T-helper 9 cell (primary cell): Measurements from ENCODE around the gene GPHN.
"Not testable (repeated sequence)": the region's sequence is repeated elsewhere in the genome, so short reads cannot be mapped to it uniquely, and the experiment has no call there.

Experiments
- DNase-seq: peaks from one replicate; pipeline ENCODE4 v3.0.0-alpha.2; 2020

Gene GPHN

DNA sequence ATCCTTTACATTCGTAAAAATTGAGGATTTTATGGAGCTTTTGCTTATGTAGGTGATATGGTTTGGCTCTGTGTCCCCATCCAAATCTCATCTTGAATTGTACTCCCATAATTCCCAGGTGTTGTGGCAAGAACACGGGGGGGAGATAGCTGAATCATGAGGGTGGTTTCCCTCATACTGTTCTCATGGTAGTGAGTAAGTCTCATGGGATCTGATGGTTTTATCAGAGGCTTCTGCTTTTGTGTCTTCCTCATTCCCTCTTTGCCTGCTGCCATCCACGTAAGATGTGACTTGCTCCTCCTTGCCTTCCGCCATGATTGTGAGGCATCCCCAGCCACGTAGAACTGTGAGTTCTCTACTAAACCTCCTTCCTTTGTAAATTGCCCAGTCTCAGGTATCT, 5.1 kb upstream of the GPHN start:
- DNase-seq, result not testable (repeated sequence)

DNA sequence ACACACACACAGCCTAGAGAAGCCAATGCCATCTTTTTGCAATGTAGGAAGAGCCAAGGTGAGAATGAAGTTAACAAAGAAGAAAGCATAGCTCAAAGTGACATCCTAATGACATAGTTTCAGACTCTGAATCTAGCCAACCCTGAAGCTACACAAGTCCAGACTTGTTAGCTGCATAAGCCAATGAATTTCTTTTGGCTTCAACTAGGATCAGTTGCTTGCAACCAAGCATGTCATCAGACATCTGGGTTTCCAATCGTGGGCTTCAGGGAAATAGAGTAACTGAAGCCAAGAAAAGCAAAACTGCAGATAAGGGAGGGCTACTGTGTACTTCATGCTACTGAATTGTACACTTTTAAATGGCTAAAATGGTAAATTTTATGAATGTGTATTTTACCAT, 4.4 kb upstream of the GPHN start:
- DNase-seq, result no peak

DNA sequence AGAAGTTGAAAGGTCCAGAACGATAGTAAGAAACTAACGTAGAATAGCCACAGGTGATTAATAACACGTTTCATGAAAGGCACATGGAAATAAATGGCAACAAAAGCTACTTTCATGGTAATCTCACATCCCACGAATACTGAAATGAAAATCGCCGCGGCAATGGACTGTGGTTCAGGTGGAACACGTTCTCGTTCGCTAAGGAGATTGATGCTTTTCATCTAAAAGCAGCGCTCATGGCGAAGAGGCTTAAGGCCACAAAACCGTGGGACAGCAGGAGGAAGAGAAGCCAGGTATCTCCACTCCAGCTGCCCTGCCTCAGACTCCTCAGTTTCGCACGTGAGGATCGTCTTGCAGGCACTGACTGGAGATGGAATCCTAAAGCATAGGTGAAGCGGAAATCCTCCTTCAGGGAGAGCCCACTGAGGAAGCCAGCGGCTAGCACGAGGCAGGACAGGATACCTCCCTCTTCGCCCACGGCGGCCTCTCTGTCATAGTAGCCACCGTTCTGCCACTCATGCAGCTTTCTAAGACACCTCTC, 696 bp upstream of the GPHN start:
- no peak for DNase-seq

DNA sequence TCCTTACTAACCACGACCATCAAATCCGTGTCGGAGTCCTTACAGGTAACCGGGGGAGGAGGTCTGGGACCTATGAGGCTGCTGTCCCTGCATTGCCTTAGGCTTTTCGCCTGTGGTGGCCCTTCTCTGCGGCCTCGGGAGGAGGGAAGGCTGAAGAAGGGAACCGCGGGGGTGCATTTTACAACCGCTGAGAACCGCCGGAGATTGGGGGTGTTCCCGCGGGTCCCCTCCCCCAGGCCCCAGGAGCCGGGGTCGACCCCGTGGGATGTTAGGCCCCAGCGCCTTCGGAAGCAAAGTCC, 549 bp downstream of the GPHN start:
- peak; percentile 4 for DNase-seq

GRCh38 chr14:66508846-66509621, 1.1 kb downstream of the GPHN start:
- DNase-seq, result peak; percentile 30

DNA sequence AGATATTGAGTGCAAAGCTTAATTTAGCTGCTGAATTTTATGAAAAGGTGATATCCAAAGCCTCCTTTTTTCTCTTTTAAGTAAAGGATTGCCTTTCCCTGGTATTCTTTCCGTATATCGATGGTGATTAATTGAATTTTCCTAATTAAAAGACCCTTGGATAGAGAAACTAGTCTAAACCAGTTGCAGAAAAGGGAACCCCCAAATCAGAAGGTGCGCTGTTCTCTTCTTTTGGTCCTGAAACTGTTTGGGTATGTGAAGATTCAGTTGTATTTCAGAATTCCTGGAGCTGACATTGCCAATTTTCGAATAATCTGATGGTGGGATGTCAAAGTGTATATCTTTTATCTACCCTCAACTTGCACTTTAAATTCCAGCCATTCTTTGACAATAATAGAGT, 1.9 kb downstream of the GPHN start:
- no peak for DNase-seq

DNA sequence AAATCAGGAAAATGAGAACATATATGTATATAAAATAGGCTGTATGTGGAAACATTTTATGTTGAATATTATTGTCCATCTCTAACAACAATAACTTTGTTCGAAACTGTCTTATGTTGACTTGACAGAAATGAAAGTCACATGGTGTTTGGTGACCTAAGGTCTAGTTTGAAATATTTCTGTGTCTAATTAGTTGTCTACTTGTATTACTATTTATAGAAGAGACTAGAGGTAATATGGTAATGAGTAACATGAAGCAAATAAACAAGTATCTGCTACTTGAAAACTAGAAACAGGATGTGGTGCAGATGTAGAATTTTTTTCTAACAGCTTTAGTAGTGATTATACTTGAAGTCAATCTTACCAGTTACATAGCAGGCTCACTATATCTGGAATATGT, 3.9 kb downstream of the GPHN start:
- no peak for DNase-seq

- no peak for DNase-seq
These were observed 6.3 kb downstream of the GPHN start for GRCh38 chr14:66514213-66514612.

DNA sequence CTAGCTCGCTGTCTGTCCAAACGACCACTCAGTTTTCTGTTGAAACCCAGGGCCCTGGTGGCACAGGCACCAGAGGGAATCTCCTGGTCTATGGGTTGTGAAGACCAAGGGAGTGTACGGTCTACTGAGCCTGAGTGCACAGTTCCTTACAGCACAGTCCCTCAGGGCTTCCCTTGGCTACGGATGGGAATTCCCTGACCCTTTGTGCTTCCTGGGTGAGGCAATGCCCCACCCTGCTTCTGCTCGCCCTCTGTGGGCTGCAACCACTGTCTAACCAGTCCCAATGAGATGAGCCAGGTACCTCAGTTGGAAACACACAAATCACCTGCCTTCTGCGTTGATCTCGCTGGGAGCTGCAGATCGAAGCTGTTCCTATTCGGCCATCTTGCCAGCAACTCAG, 22.6 kb downstream of the GPHN start:
- DNase-seq, result no peak

- no peak for DNase-seq
These were observed 31.1 kb downstream of the GPHN start for GRCh38 chr14:66539034-66539433.

GRCh38 chr14:66540038-66540437, 32.1 kb downstream of the GPHN start:
- no peak for DNase-seq

GRCh38 chr14:66541627-66542026, 33.7 kb downstream of the GPHN start:
- DNase-seq, result no peak

DNA sequence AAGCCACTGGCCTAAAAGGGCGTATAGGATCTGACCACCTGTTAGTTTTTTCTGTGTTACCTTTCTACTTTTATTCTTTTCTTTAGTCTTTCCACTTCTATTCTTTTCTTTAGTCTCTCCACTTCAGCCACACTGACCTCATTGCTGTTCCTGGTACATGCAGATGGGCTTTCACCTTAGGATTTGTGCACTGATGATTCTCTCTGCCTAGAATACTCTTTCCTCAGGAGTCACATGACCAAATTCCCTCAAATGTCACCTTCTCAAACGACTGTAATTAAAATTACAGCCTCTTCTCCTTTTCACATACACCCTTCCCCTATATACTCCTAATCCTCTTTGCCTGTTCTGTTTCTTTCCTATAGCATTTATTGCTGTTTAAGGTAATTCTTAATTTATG, 36.0 kb downstream of the GPHN start:
- DNase-seq, result no peak

DNA sequence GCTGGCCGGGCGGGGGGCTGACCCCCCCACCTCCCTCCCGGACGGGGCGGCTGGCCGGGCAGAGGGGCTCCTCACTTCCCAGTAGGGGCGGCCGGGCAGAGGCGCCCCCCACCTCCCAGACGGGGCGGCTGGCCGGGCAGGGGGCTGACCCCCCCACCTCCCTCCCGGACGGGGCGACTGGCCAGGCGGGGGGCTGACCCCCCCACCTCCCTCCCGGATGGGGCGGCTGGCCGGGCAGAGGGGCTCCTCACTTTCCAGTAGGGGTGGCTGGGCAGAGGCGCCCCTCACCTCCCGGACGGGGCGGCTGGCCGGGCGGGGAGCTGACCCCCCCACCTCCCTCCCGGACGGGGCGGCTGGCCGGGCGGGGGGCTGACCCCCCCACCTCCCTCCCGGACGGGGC, 37.2 kb downstream of the GPHN start:
- not testable (repeated sequence) for DNase-seq

DNA sequence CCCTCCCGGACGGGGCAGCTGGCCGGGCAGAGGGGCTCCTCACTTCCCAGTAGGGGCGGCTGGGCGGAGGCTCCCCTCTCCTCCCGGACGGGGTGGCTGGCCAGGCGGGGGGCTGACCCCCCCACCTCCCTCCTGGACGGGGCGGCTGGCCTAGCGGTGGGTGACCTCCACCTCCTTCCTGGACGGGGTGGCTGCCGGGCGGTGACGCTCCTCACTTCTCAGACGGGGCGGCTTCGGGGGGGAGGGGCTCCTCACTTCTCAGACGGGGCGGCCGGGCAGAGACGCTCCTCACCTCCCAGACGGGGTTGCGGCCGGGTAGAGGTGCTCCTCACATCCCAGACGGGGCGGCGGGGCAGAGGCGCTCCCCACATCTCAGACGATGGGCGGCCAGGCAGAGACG, 37.8 kb downstream of the GPHN start:
- DNase-seq, result not testable (repeated sequence)

GRCh38 chr14:66563731-66564130, 55.8 kb downstream of the GPHN start:
- DNase-seq, result no peak

DNA sequence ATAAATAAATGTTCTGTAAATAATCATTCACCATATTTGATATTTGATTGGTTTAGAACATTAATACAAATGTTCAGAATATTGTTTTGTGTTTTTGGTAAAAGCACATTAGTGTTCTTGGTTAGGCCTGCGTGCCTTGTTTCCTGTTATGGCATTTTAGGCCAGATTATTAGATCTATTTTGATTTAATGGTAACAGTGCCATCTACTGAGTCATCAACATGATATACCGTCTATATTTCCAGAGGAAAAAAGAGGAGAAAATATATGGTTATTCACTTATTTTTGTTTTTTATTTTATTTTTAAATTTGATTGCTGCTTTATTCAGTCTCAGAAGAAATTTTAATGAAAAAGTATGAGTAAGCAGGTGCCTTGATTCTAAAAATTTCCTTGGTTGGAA, 60.3 kb downstream of the GPHN start:
- DNase-seq, result no peak

- no peak for DNase-seq
These were observed 64.9 kb downstream of the GPHN start for GRCh38 chr14:66572826-66573225.

DNA sequence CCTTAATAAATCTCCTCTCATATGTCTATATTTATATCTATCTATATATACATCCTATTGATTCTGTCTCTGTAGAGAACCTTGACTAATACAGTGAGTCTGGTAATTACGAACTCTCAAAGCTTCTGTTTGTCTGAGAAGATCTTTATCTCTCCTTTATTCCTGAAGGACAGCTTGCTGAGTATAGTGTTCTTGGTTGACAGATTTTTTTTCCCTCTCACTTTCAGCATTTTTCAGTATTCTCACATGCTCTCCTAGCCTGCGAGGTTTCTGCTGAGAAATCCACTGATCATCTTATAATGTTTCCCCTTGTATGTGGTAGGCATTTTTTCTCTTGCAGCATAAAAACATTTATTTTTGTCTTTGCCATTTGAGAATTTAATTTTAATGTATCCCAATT, 67.1 kb downstream of the GPHN start:
- no peak for DNase-seq

DNA sequence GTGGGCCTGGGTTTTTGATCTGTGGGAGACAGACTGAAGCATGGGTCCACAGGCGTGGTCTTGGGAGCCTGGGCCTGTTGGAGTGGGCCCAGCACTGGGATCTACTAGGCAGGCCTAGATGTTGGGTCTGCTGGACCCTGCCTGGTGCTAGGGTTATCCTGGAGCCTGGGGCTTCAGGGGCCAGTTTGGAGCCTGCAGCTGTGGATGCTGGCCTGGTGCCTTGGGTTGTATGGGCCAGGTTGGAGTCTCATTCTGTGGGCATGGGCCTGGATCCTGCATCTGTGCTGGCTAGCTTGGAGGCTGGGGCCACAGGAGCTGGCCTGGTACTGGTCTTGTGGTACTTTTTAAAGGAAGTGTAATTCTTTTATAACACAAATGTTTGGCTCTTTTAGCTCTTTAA, 68.0 kb downstream of the GPHN start:
- no peak for DNase-seq

GRCh38 chr14:66587753-66588152, 79.8 kb downstream of the GPHN start:
- DNase-seq, result not testable (repeated sequence)

DNA sequence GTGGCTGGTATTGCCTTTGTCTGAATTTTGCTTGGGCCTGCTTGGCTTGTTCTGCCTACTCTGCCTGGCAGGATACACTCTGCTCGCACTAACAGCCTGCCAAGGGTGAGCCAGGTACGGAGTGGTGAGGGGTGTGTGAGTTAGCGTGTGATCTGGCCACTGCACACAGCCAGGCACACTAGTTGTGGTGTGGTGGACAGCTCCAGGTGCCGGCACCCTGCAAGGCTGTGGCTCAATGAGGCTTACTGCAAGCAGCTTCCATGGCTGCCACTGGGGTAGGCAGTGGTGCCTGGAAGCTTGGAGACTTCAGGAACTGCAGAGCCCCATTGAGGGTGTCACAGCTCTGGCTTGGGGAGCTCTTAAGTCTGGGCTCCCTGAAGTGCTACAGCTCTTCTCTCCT, 87.4 kb downstream of the GPHN start:
- no peak for DNase-seq

DNA sequence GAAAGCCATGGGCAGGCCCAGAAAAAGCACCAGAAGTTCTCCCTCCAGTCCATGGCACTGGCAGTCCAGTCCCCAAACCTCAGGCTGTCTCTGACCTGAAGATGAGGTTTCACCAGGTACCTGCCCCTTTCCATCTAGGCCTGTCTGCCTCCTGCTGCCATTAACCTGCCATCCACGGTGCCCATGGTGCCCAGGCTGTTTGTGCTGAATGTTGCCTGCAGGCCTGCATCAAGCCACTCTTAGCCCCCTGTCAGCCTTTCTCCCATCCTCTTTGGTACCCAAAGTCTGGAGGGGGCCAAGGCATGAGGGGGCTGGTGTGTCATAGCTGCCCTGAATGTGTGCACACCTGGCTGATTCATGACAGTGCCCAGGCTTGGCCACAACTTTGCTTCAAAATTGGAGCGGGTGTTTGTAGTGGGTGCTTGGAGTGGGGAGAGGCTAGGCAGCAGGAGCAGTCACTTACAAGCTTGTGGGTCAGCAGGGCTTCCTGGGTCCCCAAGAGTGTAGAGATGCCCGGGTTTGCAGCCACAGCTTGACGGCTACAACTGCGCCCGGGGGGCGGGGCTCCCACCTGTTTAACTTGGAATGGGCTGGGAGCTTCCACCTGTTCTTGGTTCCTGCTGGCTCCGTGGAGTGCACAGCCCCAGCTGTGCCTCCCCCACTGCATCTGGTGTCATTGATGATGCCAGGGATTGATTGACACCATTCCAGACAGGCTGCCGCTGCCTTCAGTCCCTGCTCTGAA, 88.5 kb downstream of the GPHN start:
- DNase-seq, result no peak

- no peak for DNase-seq
These were observed 92.5 kb downstream of the GPHN start for GRCh38 chr14:66600416-66600815.
